Measurements from ENCODE around the gene SLC30A2. TPM values are rescaled to one million over a fixed set of nuclear protein-coding genes. Genes with fewer than 3 reads are reported as not detected.
A peak's percentile ranks its signal among the peaks of the same experiment; 100 is the strongest.

SLC30A2 gene
- total and polyA plus RNA-seq, 9 of the 15 experiments (the other 6 are each of a cell fraction or from before 2014, with no cell fraction given) = 0.01 to 0.18 (median 0.06) TPM; not detected in 3

DNA sequence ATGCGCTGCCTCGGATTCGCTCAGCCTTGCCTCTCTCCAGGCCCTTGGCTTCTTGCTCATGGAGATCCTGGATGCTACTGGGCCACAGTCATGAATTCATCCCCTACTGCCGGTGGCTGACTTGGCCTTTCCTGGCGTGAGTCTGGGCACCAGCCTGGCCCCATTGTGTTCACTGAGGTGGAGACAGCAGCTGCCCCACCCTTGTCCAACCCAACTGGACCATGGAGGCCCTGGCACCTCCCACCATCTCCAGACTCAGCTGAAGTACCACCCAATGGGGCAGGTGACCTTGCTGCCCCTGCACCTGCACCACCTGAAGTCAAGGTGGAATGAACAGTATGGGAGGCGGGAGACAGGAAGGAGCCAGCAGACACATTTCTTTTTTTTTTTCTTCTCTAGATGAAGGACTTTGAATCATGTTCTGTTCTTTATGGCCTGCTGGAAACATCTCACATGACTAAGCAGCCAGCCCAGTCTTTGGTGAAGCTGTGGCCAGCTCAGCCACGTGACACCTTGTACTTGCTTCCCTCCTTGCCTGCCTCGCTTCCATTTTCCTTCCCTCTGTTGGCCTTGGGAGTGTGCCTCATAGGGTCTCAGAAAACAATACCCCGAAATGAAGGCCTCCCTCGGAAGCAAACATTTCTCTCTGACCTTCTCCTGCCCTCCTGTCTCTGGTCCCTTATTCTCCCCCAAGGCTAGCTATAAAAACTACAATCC is 3.8 kb upstream of the SLC30A2 start (continued):
- TF ChIP-seq TFAP4 (CRISPR knock-in tag; IDR thresholded peaks at IDR 0.05; ENCODE audit: borderline replicate concordance) (peak; percentile 32; the same call in 1 of the 2 replicates), RERE (CRISPR knock-in tag; IDR thresholded peaks at IDR 0.05; ENCODE audit: borderline replicate concordance) (no peak), FOXP1 (CRISPR knock-in tag; IDR thresholded peaks at IDR 0.05) (no peak), ZNF146 (CRISPR knock-in tag; IDR thresholded peaks at IDR 0.05; ENCODE audit: unreplicated experiment) (no peak), MXI1 (IDR thresholded peaks at IDR 0.05; ENCODE audit: low read depth, low read length) (no peak), ZNF12 (CRISPR knock-in tag; IDR thresholded peaks at IDR 0.05) (no peak), BRCA1 (IDR thresholded peaks at IDR 0.05) (no peak), BRCA1 (CRISPR knock-in tag; IDR thresholded peaks at IDR 0.05) (no peak), THRB (CRISPR knock-in tag; conservative IDR thresholded peaks at IDR 0.05) (0 out of 2 replicates have a peak, but pooled peaks have one; percentile 72), HNRNPLL (IDR thresholded peaks at IDR 0.05; ENCODE audit: low read depth, low read length, poor library complexity, severe bottlenecking) (no peak), RBBP5 (IDR thresholded peaks at IDR 0.05; ENCODE audit: borderline replicate concordance, insufficient read depth, low read length, poor library complexity, severe bottlenecking) (no peak), TBL1XR1 (IDR thresholded peaks at IDR 0.05; ENCODE audit: low read length in 2 of 2) (no peak), U2AF1 (optimal IDR thresholded peaks at IDR 0.05; ENCODE audit: low read depth, low read length) (no peak)
- TF ChIP-seq, protein P1, sequence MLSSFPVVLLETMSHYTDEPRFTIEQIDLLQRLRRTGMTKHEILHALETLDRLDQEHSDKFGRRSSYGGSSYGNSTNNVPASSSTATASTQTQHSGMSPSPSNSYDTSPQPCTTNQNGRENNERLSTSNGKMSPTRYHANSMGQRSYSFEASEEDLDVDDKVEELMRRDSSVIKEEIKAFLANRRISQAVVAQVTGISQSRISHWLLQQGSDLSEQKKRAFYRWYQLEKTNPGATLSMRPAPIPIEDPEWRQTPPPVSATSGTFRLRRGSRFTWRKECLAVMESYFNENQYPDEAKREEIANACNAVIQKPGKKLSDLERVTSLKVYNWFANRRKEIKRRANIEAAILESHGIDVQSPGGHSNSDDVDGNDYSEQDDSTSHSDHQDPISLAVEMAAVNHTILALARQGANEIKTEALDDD (IDR thresholded peaks at IDR 0.05) = no peak
- TF ChIP-seq, protein P2, sequence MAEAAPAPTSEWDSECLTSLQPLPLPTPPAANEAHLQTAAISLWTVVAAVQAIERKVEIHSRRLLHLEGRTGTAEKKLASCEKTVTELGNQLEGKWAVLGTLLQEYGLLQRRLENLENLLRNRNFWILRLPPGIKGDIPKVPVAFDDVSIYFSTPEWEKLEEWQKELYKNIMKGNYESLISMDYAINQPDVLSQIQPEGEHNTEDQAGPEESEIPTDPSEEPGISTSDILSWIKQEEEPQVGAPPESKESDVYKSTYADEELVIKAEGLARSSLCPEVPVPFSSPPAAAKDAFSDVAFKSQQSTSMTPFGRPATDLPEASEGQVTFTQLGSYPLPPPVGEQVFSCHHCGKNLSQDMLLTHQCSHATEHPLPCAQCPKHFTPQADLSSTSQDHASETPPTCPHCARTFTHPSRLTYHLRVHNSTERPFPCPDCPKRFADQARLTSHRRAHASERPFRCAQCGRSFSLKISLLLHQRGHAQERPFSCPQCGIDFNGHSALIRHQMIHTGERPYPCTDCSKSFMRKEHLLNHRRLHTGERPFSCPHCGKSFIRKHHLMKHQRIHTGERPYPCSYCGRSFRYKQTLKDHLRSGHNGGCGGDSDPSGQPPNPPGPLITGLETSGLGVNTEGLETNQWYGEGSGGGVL (CRISPR knock-in tag; IDR thresholded peaks at IDR 0.05) = no peak; the same call in 1 of the 2 replicates
